ENCODE measurements around the gene PRKCA. TPM values are rescaled to one million over a fixed set of nuclear protein-coding genes. Genes with fewer than 3 reads are reported as not detected.

The PRKCA gene
- total and polyA plus RNA-seq, 4 donors: 3.0 to 14.1 (median 5.4) TPM

- TF ChIP-seq, protein P1, sequence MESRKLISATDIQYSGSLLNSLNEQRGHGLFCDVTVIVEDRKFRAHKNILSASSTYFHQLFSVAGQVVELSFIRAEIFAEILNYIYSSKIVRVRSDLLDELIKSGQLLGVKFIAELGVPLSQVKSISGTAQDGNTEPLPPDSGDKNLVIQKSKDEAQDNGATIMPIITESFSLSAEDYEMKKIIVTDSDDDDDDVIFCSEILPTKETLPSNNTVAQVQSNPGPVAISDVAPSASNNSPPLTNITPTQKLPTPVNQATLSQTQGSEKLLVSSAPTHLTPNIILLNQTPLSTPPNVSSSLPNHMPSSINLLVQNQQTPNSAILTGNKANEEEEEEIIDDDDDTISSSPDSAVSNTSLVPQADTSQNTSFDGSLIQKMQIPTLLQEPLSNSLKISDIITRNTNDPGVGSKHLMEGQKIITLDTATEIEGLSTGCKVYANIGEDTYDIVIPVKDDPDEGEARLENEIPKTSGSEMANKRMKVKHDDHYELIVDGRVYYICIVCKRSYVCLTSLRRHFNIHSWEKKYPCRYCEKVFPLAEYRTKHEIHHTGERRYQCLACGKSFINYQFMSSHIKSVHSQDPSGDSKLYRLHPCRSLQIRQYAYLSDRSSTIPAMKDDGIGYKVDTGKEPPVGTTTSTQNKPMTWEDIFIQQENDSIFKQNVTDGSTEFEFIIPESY (IDR thresholded peaks at IDR 0.05): no peak
- TF ChIP-seq, protein P2, sequence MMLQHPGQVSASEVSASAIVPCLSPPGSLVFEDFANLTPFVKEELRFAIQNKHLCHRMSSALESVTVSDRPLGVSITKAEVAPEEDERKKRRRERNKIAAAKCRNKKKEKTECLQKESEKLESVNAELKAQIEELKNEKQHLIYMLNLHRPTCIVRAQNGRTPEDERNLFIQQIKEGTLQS (IDR thresholded peaks at IDR 0.05): no peak
- TF ChIP-seq YY1 (IDR thresholded peaks at IDR 0.05): no peak
- no peak for TF ChIP-seq NR2F2 (IDR thresholded peaks at IDR 0.05)
Observed at GRCh38 chr17:66675991-66676371, 373.6 kb downstream of the PRKCA start (continued).

- H3K36me3 ChIP-seq (ENCODE audit: control insufficient read depth in 4 of 4, insufficient read depth in 3 of 4, low read depth in 1 of 4, low read length in 3 of 4): no peaks in the 10 kb centered on the region
- TF ChIP-seq, protein P2 (IDR thresholded peaks at IDR 0.05): no peak
- TF ChIP-seq, protein P3, sequence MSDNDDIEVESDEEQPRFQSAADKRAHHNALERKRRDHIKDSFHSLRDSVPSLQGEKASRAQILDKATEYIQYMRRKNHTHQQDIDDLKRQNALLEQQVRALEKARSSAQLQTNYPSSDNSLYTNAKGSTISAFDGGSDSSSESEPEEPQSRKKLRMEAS (IDR thresholded peaks at IDR 0.05): no peak
- no peak for TF ChIP-seq FOXA2 (IDR thresholded peaks at IDR 0.05)
- no peak for TF ChIP-seq YY1 (IDR thresholded peaks at IDR 0.05)
- no peak for TF ChIP-seq EGR1 (IDR thresholded peaks at IDR 0.05; ENCODE audit: low read depth in 2 of 2)
- TF ChIP-seq JUND (IDR thresholded peaks at IDR 0.05): no peak
- no peak for TF ChIP-seq RXRA (IDR thresholded peaks at IDR 0.05)
- TF ChIP-seq, protein P1 (IDR thresholded peaks at IDR 0.05): no peak
- TF ChIP-seq, protein P4, sequence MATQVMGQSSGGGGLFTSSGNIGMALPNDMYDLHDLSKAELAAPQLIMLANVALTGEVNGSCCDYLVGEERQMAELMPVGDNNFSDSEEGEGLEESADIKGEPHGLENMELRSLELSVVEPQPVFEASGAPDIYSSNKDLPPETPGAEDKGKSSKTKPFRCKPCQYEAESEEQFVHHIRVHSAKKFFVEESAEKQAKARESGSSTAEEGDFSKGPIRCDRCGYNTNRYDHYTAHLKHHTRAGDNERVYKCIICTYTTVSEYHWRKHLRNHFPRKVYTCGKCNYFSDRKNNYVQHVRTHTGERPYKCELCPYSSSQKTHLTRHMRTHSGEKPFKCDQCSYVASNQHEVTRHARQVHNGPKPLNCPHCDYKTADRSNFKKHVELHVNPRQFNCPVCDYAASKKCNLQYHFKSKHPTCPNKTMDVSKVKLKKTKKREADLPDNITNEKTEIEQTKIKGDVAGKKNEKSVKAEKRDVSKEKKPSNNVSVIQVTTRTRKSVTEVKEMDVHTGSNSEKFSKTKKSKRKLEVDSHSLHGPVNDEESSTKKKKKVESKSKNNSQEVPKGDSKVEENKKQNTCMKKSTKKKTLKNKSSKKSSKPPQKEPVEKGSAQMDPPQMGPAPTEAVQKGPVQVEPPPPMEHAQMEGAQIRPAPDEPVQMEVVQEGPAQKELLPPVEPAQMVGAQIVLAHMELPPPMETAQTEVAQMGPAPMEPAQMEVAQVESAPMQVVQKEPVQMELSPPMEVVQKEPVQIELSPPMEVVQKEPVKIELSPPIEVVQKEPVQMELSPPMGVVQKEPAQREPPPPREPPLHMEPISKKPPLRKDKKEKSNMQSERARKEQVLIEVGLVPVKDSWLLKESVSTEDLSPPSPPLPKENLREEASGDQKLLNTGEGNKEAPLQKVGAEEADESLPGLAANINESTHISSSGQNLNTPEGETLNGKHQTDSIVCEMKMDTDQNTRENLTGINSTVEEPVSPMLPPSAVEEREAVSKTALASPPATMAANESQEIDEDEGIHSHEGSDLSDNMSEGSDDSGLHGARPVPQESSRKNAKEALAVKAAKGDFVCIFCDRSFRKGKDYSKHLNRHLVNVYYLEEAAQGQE (IDR thresholded peaks at IDR 0.05): no peak
- no peak for TF ChIP-seq FOXA1 (IDR thresholded peaks at IDR 0.05)
- no peak for TF ChIP-seq NR2F2 (IDR thresholded peaks at IDR 0.05)
- no peak for TF ChIP-seq GABPA (IDR thresholded peaks at IDR 0.05 in 1 of 2, conservative IDR thresholded peaks at IDR 0.05 in 1 of 2)
- TF ChIP-seq, protein P5, sequence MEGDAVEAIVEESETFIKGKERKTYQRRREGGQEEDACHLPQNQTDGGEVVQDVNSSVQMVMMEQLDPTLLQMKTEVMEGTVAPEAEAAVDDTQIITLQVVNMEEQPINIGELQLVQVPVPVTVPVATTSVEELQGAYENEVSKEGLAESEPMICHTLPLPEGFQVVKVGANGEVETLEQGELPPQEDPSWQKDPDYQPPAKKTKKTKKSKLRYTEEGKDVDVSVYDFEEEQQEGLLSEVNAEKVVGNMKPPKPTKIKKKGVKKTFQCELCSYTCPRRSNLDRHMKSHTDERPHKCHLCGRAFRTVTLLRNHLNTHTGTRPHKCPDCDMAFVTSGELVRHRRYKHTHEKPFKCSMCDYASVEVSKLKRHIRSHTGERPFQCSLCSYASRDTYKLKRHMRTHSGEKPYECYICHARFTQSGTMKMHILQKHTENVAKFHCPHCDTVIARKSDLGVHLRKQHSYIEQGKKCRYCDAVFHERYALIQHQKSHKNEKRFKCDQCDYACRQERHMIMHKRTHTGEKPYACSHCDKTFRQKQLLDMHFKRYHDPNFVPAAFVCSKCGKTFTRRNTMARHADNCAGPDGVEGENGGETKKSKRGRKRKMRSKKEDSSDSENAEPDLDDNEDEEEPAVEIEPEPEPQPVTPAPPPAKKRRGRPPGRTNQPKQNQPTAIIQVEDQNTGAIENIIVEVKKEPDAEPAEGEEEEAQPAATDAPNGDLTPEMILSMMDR (IDR thresholded peaks at IDR 0.05; ENCODE audit: low read depth, low read length, missing input control): no peak
- no peaks in the 10 kb centered on the region for H3K9me3 ChIP-seq (ENCODE audit: control insufficient read depth in 4 of 4, low read length in 3 of 4)
- no peaks in the 10 kb centered on the region for H3K27me3 ChIP-seq (ENCODE audit: control insufficient read depth in 4 of 4, insufficient read depth in 4 of 4, low read length in 3 of 4)
- WGBS: 82% methylated on average over 11 of the region's 11 CpGs
- H3K4me3 ChIP-seq (ENCODE audit: low read depth in 1 of 3, low read length in 3 of 3): no peak overlapping the region
- no peak for DNase-seq (ENCODE audit: low spot score)
- no peak overlapping the region for H3K9ac ChIP-seq (ENCODE audit: low read depth in 1 of 2, low read length in 2 of 2)
- H3K27ac ChIP-seq (ENCODE audit: low read depth in 1 of 2, low read length in 2 of 2): no peak overlapping the region
- H3K4me1 ChIP-seq (ENCODE audit: control insufficient read depth in 4 of 4, insufficient read depth in 4 of 4, low read length in 3 of 4): no peaks in the 10 kb centered on the region
Observed at GRCh38 chr17:66676421-66676820, 374.0 kb downstream of the PRKCA start.

All from liver (tissue), 9 donors.